SK-N-SH (cell line): ENCODE measurements around the gene CYSTM1.

Source experiments
- CTCF ChIP-seq: fragments of 200-600 bp; sonication (generic); IDR thresholded peaks from 2 replicates; pipeline ENCODE4 v1.6.1; 2017; ENCODE audit warnings: antibody characterized with exemption, mild to moderate bottlenecking, moderate library complexity
- EP300 ChIP-seq, 2 experiments: IDR thresholded peaks; 2 replicates each; pipeline versions ENCODE4 v1.4.0 to v1.6.1; 2012; ENCODE audit warnings: borderline replicate concordance in 1 of 2, low read depth in 1 of 2, low read length in 1 of 2
- MAX ChIP-seq: IDR thresholded peaks from 2 replicates; pipeline ENCODE4 v1.4.0; 2012; ENCODE audit warnings: low read depth
- NFIC ChIP-seq: IDR thresholded peaks from 2 replicates; pipeline ENCODE4 v1.4.0; 2012; ENCODE audit warnings: borderline replicate concordance
- RAD21 ChIP-seq: IDR thresholded peaks from 2 replicates; pipeline ENCODE4 v1.6.1; 2012; ENCODE audit warnings: mild to moderate bottlenecking, low read length
- TAF1 ChIP-seq: IDR thresholded peaks from 2 replicates; pipeline ENCODE4 v1.6.1; 2012; ENCODE audit warnings: low read depth, mild to moderate bottlenecking, low read length, moderate library complexity, borderline replicate concordance
- TCF12 ChIP-seq: IDR thresholded peaks from 2 replicates; pipeline ENCODE4 v1.4.0; 2012
- USF2 ChIP-seq: fragments of 150-350 bp; IDR thresholded peaks from 2 replicates; pipeline ENCODE4 v1.6.1; 2017; ENCODE audit warnings: antibody characterized with exemption, low read length, low read depth, borderline replicate concordance
- TF ChIP-seq, protein P1 (sequence below): IDR thresholded peaks from 2 replicates; pipeline ENCODE4 v1.6.1; 2012; ENCODE audit warnings: mild to moderate bottlenecking, low read depth, low read length, moderate library complexity

GRCh38 chr5:140243706-140244250 is 68.8 kb downstream of the CYSTM1 start:
- TF ChIP-seq TCF12: no peak
- no peak for TF ChIP-seq TAF1
- no peak for TF ChIP-seq MAX
- TF ChIP-seq CTCF: no peak
- TF ChIP-seq RAD21: no peak
- no peak for TF ChIP-seq USF2
- no peak for TF ChIP-seq NFIC
- TF ChIP-seq, protein P1, sequence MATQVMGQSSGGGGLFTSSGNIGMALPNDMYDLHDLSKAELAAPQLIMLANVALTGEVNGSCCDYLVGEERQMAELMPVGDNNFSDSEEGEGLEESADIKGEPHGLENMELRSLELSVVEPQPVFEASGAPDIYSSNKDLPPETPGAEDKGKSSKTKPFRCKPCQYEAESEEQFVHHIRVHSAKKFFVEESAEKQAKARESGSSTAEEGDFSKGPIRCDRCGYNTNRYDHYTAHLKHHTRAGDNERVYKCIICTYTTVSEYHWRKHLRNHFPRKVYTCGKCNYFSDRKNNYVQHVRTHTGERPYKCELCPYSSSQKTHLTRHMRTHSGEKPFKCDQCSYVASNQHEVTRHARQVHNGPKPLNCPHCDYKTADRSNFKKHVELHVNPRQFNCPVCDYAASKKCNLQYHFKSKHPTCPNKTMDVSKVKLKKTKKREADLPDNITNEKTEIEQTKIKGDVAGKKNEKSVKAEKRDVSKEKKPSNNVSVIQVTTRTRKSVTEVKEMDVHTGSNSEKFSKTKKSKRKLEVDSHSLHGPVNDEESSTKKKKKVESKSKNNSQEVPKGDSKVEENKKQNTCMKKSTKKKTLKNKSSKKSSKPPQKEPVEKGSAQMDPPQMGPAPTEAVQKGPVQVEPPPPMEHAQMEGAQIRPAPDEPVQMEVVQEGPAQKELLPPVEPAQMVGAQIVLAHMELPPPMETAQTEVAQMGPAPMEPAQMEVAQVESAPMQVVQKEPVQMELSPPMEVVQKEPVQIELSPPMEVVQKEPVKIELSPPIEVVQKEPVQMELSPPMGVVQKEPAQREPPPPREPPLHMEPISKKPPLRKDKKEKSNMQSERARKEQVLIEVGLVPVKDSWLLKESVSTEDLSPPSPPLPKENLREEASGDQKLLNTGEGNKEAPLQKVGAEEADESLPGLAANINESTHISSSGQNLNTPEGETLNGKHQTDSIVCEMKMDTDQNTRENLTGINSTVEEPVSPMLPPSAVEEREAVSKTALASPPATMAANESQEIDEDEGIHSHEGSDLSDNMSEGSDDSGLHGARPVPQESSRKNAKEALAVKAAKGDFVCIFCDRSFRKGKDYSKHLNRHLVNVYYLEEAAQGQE: no peak
- TF ChIP-seq EP300 (IDR thresholded peaks at IDR 0.05; ENCODE audit: borderline replicate concordance in 1 of 2, low read depth in 1 of 2, low read length in 1 of 2): no peak
